ENCODE measurements around the gene AGA.

The AGA gene

DNA sequence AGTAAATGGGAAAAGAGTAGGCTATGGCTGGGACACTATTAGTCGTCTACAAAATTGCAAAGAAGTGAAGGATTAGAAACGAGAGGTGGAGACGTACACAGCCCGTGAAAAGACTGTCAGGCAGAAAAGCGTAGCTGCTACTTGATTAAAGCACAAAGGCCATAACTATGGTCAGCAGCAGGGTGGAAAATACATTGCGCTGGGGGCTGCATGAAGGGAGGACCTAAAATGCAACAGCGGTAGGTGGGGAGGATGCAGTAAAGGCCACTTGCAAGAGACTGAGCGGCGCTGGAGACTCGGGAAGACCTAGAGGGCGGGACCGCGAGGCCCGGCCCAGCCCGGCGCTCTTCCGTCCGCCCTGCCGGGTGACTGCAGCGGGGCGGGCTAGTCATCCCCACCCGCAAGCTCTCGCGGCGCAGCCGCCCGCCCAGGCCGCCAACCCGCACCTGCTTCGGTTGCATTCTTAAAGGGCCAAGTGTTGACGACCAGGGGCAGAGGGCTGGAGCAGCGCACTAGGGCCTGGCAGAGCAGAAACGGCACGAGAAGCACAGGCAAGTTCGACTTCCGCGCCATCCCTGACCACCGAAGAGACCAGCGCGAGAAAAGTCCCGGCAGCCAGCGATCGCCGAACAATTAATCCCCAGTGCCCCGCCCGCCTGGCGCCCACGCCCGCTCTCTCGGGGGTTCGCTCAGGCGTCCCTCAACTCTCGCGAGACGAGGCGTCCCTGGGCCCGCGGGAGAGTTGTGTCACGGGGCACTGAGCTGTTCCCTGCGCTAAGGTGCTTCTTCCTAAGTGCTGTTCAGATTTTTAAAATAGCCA lies at the start of gene AGA:
Gene AGA (minus strand): TSS at position 635 of the 820 bp plus-strand sequence. CDS start 62 bp downstream, at position 573.
- peak; percentile 97 for DNase-seq

DNA sequence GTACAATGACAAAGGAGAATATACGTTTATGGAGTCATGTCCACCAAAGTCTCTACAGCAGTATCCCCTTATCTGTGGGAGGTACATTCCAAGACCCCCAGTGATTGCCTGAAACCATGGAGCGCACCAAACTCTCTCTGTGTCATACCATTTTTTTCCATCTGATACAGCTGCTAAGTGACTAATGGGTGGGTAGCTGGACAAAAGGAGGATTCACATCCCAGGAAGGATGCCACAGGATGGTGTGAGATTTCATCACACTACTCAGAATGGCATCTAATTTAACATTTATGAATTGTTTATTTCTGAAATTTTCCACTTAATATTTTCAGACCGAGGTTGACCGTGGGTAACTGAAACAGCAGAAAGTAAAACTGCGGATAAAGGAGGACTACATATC lies 49.8 kb upstream of the AGA start:
- DNase-seq = no peak

DNA sequence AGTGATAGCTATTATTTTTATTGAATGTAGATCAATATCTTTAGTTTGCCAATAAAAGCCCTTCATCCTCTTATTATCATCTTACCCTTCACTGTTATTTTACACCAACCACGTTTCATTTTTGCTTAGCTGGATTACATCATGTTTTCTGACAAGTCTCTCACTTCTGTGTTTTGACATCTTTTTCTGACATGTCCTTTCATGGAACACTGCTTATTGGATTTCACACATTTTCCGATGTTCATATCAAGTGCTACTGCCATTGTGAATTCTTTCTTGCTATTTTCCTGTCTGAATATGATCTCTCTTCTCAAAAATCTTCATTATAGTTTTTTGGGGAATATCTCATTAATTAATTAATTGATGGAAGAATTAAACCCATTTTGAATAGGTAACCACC lies 48.5 kb upstream of the AGA start:
- no peak for DNase-seq

DNA sequence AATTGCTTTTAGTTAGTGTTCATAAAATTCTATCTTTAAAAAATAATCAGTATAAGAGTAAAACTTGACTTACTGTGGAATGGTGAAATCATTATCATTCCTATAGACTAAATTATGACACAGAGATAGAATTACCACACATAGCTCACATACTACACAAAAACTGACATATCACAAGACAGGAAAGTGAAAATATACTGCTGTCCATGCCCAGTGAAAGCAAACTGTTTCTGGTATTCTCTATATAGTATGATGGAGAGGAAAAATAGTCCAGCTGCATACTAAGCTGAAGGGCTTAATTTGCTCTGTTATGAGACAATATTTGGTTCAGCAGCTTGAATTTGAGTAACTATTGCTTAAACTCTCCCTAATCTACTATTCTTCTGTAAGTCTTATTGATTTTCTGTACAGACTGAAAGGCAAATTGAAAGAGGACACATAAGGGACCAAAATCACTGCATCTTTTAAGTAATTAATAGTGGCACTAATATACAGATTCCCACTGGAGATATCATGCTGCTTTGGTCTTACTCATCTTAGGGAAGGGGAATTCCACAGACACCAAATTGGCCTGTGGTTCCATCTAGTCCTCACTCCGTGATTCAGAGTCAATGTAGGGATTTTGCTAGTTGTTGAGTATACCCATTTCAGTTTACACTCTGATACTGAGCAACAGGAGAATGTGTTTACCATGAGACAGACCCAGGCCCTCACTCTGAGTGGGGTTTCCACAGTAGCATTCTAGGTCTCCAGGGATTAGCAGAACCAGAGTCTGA lies 47.4 kb upstream of the AGA start:
- DNase-seq = peak; percentile 46

DNA sequence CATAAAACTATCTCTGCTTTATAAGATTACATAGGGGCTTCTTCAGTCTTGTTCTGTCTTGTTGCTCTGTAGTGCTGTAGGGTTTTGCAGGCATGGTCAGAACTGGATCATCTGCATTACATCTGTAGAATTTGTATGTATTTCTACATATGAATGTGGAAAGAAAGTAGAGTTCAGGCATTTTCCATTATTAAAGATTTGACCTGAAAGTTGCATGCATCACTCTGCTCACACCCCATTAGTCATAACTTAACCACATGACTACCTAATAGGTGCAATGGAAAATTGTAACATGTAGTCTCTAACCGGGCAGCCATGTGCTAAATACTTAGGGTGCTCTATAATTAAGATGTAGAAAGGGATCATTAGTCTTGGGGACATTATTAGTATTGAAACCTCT lies 45.7 kb upstream of the AGA start:
- no peak for DNase-seq

DNA sequence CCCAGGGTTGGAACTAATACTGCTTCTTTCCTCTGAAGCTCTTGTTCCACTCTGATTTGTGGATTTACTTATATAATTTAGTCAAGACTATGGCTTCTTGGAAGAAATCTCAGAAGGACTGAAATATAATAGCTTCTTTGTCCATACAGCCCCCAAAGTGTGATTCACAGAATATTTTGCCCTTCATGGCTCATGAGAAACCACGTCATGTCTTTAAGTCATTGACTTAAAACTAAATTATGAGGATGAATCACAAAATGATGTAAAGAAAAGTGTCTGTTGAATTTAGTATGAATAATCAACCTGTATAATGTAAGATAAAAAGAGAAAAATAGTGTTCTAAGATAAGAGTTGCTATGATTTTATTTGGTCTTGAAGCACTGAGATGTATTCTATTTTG lies 43.3 kb upstream of the AGA start:
- peak; percentile 90 for DNase-seq

DNA sequence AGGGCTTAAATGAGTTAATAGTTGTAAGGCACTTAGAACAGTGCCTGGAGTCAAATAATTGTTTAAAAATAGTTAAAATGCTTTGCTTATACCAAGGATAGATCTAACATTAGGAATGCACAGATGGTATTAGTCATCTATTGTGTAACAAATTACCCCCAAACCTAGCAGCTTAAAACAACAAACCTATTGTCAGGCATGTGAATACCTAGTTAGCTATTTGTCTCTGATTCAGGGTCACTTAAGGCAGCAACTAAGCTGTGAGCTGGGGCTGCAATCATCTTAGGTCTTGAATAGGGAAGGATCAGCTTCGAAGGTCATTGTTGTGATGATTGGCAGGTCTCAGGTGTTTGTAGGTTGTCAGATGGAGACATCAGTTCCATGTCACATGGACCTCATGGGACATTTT lies 42.4 kb upstream of the AGA start:
- peak; percentile 91 for DNase-seq

DNA sequence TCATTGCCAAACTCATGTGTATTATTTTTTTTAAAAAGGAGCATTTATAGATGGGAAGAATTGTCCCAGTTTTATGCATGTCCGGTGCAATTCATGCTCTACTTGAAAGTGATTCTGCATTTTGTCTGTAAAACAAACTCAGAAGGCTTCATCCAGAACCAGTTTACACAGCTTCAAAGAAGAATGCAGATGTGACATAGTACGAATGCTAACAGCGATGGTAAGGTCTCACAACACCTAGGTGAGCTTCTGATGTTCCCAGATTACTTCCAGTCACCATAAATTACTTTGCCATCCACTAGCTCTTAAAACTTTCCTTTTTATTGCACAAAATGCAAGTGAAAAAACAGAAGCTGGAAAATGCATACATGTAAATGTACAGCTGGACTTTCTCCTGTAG lies 41.5 kb upstream of the AGA start:
- no peak for DNase-seq

DNA sequence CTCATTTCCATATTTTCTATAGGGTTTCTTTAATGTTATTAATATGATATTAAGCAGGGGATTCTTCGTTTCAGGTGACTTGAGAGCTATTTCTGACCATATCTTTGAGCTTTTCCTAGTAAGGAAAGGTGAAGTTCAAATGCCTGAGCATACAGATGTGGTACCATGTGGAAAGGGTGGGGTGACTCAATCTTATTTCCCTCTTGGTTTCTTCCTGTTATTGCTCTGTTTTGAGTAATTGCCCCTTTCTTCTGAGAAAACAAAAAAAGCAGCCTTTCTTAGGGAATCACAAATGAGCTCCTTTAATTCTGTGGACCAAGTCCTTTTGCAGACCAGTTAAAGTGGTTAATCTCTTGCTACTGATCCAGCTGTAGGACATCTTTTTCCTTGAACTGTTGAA lies 41.0 kb upstream of the AGA start:
- DNase-seq = no peak

DNA sequence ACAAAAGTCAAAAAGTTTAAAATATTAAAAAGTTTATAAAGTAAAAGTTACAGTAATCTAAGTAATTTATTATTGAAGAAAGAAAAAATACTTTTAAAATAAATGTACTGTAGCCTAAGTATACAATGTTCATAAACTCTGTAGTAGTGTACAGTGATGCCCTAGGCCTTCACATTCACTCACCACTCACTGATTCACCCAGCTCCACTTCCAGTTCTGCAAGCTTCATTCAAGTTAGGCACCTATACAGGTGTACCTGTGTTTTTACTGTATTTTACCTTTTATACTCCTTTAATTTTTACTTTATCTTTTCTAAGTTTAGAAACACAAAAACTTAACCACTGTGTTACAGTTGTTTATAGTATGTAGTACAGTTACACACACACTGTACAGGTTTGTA lies 40.1 kb upstream of the AGA start:
- DNase-seq = no peak

DNA sequence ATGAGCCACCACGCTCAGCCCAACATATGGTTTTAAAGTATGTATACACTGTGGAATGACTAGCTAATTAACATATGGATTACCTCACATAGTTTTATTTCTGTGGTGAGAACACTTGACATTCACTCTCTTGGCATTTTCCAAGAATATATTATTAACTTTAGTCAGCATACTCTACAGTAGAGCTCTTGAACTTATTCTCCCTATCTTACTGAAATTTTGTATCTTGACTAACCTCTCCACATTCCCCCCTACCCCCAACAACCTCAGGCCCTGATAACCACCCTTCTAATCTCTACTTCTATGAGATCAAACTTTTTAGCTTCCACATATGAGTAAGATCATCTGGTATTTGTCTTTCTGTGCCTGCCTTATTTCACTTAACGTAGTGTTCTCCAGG lies 38.6 kb upstream of the AGA start:
- peak; percentile 92 for DNase-seq

DNA sequence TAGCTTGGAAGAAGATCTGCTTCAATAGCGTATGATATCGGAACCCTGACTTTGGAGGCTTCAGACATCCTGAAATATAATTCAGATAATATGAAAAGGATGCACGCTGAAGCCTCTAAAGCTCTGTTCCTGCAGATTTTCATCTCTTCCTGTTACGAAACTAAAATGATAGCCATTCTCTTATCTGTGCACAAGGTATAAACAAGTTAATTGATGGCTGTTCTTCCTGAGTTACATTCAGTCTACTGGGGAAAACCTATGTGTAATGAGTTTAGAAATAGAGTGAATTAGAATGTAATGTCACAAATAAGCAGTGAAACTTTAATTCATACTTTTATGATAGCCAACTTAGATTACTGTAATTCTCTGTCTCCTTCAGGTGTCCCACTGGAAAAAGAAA lies 36.8 kb upstream of the AGA start:
- DNase-seq = no peak

DNA sequence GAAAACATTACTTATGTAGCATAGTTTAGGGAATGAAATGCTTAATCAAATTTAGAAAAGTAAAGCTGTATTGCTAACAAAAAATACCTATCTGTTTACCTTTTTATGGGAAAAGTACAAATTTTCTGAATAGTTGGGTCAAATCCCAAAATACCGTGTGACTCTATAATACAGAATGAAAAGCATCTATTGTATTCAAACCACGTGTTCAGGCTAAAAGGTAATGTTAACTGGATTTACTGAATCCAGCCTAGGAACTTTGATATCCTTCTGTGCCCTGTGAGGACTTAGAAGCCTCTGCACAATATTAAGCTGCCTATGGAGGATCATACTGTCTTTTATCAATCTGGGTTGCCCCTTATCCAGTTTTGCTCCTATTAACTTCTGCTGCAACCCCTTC lies 36.3 kb upstream of the AGA start:
- no peak for DNase-seq

DNA sequence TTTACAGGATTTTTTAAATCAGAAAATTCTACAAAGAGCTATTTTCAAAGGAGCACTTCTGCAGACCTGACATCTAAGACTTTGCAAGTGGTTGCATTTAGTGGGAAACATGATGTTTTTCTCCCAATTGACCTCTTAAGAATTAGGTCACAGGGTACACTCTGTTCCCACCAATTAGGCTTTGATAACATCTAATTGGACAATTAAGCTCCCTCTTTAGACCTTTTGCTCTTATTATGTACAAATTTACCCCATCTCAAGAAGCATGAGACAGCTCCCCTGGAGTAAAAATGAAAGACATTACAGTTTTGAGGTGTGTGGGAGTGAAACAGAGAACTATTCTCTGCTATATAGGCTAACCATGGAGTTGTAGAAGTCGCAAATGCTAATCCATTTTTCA lies 31.8 kb upstream of the AGA start:
- no peak for DNase-seq

DNA sequence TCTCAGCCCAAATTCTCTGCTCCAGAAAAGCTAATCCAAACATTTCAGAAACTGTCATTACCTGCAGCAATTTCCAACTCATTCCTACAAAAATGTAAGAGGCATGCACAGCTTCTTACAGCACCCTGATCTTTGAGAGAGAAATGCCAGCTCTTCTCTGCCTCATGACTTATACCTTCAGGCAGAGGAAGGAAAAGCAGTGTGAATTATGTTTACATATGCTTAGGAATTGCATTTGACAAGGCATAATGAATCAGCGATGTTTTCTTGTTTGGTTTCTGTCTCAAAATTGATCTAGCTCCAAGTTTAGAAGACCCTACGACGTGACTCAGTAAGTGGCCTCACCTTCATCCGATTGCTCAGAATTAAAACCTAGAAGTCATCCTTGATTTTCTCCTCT lies 21.8 kb upstream of the AGA start:
- DNase-seq = no peak

DNA sequence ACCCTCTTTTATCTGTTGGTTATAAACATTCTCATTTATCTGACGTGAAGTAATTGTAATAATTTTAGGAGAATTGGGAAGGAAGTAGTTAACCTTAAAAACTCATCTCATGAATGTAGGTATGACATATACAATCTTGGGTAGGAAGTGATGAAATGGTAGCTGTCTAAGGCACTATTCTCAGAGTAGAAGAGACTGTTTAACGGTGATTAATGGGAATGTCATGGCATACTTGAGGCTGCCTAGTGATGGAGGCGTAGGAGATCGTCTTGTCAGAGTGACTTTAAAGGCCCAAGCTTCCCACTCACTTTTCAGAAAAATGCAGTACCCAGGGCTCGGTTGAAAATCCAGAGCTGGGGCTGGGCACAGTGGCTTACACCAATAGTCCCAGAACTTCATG lies 19.4 kb upstream of the AGA start:
- peak; percentile 49 for DNase-seq

DNA sequence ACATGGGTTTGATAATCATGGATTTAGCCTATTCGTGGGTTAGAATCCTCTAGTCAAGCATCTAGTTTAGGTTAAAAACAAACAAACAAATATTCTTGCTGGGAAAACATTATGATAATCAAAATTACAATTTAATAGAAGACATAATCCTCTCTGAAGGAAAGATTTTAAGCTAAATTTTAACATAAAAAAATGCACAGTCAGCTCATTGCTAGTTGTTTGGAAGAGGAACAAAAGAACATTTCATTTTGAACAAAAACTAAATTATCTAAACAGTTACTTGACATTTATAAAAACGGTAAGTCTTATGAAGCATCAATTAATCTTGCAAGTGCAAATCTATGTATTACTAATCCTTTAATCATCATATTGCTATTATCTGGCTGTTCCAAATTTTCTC lies 18.2 kb upstream of the AGA start:
- no peak for DNase-seq

DNA sequence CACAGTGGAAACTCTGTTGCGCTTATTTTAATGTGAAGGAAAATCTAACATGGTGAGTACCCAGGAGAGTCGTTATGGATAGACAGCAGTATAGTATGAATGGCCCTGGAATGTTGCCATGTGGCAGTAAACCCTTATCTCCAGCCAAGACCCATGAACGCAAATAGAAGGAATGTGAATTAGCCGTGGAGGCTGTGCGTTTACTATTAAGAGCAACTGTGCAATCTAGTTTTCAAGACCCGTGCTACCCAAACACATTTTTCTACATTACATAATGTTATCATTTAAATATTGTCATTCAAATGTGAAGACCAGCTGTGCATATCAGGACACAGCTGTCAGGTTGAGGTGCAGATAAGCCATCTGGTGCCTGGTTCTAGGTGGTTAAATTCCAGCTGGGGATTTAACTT lies 13.3 kb upstream of the AGA start:
- DNase-seq = peak; percentile 85

DNA sequence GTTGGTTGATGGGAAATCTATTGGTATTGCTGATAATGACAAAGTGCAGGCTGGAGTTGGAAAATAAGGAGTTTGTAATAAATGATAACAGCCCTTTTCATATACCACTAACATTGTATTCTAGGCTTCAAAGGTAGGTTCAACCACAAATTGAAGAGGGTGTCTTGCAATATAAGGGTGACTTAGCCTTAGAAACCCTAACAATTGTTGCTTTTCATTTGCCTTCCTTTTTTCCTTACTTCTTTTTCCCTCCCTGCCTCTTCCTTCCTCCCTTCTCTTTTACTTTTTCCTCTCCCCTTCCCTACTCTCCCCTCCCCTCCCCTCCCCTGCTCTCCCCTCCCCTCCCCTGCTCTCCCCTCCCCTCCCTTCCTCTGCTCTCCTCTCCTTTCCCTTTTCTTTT lies 10.9 kb upstream of the AGA start:
- DNase-seq = no peak

DNA sequence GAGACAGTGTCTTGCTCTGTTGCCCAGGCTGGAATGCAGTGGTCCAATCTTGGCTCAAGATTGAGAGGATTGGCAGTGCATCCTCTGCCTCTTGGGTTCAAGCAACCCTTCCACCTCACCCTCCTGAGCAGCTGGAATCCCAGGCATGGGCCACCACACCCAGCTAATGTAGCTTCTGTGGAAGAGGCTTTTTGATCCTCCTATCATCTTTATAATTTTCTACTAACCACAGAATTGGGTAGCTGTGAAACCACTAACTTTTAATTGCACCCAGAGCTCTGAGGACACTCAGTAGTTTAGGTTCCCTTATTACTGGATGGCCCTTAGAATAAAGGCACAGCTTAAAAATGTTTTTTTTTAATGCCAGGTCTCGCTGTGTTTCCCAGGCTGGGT lies 8.9 kb upstream of the AGA start:
- DNase-seq = no peak

DNA sequence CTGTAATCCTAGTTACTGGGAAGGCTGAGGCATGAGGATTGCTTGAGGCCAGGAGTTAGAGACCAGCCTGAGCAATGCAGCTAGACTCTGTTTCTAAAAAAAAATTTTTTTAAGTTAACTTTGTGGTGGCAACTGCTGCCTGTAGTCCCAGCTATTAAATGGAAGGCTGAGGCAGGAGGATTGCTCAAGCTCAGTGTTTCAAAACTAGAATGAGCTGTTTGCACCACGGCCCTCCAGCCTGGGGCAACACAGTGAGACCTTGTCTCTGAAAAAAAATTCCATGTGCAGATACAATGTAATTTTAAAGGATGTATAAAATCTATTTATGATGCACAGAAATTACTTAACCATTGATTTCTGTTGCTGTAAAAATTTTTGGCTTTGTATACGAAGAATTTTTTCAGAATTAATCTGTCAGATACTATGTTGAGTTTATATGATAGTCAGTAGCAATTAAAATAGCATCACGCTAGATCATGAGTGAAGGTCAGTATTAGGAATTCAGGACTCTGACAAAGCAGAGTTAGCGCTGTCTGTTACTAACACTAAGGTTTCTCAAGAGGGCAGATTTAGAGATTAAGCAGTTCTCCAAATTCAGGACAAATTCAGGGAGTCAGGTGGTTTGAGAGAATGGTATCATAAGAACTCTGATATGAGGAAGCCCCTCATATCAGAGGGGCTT lies 8.3 kb upstream of the AGA start:
- peak; percentile 13 for DNase-seq

DNA sequence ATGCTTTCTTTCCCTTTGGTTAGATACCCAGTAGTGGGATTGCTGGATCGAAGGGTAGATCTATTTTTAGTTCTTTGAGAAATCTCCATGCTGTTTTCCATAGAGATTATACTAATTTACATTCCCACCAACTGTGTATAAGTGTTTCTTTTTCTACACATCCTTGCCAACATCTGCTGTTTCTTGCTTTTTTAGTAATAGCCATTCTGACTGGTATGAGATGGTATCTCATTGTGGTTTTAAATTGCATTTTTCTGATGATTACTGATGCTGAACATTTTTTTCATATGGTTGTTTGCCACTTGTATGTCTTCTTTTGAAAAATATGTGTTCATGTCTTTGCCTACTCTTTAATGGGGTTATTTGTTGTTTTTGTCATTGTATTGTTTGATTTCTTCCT lies 6.6 kb upstream of the AGA start:
- peak; percentile 80 for DNase-seq

DNA sequence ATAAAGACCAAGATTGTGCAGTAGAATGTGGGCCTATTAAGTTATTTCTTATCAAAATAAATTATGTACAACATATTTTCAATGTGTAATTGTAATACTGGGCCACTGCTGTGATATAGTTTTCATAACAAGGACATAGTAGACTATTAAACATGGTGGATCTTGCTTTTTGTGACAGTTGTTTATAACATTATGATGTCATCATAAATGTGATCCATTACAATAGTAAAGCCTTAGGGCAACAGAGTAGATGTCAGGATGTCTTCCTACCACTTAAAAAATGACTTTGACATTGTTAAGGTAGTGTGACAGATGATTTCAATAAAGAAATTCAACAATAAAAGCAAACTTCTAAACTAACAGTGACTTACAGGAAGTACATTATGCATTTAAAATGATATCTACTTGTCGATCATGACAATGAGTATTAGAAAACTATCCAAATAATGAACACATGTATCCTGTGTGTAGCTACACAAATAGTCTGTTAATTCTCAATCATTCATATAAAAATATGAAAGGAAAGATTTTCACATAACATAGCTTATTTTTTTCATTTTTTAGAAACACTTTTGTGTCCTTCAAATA lies 5.3 kb upstream of the AGA start:
- DNase-seq = no peak

DNA sequence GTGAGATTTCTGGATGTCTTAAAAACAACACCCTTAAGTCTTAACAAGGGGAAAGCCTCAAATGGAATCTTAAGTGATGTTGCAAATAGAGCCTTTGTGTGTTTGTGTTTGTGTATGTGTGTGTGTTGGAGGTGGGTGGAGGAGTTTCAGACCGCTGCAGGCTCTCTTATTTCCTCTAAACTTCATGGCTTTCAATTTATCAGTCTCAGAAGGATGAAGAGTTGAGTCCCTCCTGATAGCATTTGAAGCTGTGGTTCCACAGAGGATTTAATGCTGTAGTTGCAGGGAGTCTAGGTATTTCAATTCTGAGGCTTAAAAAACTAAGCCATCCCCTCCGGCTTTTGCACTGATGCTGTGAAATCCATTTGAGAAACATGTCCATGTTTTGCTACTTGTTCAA lies 4.3 kb upstream of the AGA start:
- DNase-seq = no peak

Measured in fibroblast of skin of right biceps (primary cell).